Caco-2 (cell line): ENCODE measurements around the gene FAM131A. TPM values are rescaled to one million over a fixed set of nuclear protein-coding genes. Genes with fewer than 3 reads are reported as not detected.

Experiments
- BruUV-seq: library from RNA; stranded (reverse); fragments of 400-500 nt; replicated peaks from 2 replicates; lab custom pipeline; 2021; lab: Mats Ljungman, UMichigan
- CTCF ChIA-PET: fragments of 300-600 bp; sonication (Branson Sonifier 250); formaldehyde crosslinking; loops from one replicate; lab custom pipeline; 2022; ENCODE audit warnings: antibody characterized with exemption; lab: Charles Lee
- POLR2A ChIA-PET: fragments of 300-600 bp; sonication (Branson Sonifier 250); formaldehyde crosslinking; loops from one replicate; lab custom pipeline; 2022; ENCODE audit warnings: antibody characterized with exemption; lab: Charles Lee
- DNase-seq, 2 experiments: peaks; one replicate each; pipeline versions ENCODE4 v3.0.0 to v3.0.0-alpha.2; 2020 to 2022
- H3K27me3 ChIP-seq: replicated peaks from 2 replicates; pipeline ENCODE4 v1.6.0; 2011; ENCODE audit warnings: low read length; ENCODE audit not compliant: control insufficient read depth, insufficient read depth
- H3K36me3 ChIP-seq: 2 replicates; pipeline ENCODE4 v1.5.1; 2011; ENCODE audit warnings: low read length; ENCODE audit not compliant: control insufficient read depth, insufficient read depth
- H3K4me1 ChIP-seq: fragments of 250-450 bp; sonication (Bioruptor Pico); 2 replicates; pipeline ENCODE4 v1.5.1; 2020; ENCODE audit warnings: mild to moderate bottlenecking
- H3K4me3 ChIP-seq: 2 replicates; pipeline ENCODE4 v1.5.1; 2011; ENCODE audit warnings: low read depth, mild to moderate bottlenecking, control low read depth, low read length
- H3K9me3 ChIP-seq: fragments of 250-450 bp; sonication (Bioruptor Pico); 2 replicates; pipeline ENCODE4 v1.5.1; 2020; ENCODE audit warnings: mild to moderate bottlenecking, moderate library complexity
- H3K27ac Mint-ChIP-seq: one replicate; pipeline ENCODE4 v1.8.0; 2022; ENCODE audit warnings: mixed read lengths; ENCODE audit not compliant: unreplicated experiment
- H3K27me3 Mint-ChIP-seq: one replicate; pipeline ENCODE4 v1.8.0; 2022; ENCODE audit warnings: mixed read lengths; ENCODE audit not compliant: insufficient read depth, unreplicated experiment
- H3K36me3 Mint-ChIP-seq: one replicate; pipeline ENCODE4 v1.8.0; 2022; ENCODE audit warnings: mild to moderate bottlenecking, mixed read lengths; ENCODE audit not compliant: insufficient read depth, unreplicated experiment
- H3K4me1 Mint-ChIP-seq: one replicate; pipeline ENCODE4 v1.8.0; 2022; ENCODE audit warnings: low read depth, mixed read lengths; ENCODE audit not compliant: unreplicated experiment
- H3K4me3 Mint-ChIP-seq: one replicate; pipeline ENCODE4 v1.8.0; 2022; ENCODE audit warnings: mild to moderate bottlenecking, moderate library complexity, mixed read lengths; ENCODE audit not compliant: unreplicated experiment
- H3K9me3 Mint-ChIP-seq: one replicate; pipeline ENCODE4 v1.8.0; 2022; ENCODE audit warnings: mixed read lengths; ENCODE audit not compliant: unreplicated experiment
- CTCF ChIP-seq, 2 experiments: fragments of 200-600 bp in 1 of 2; IDR thresholded peaks; 1 replicate in 1 of 2; 2 replicates in 1 of 2; pipeline versions ENCODE4 v1.5.1 to v1.8.0; 2011 to 2022; ENCODE audit warnings: antibody characterized with exemption in 1 of 2, control low read depth in 1 of 2, inconsistent platforms in 1 of 2, low read depth in 1 of 2, low read length in 1 of 2, mild to moderate bottlenecking in 1 of 2, moderate library complexity in 1 of 2; ENCODE audit not compliant: insufficient read depth in 1 of 2, severe bottlenecking in 1 of 2, unreplicated experiment in 1 of 2
- intact Hi-C: fragments of 100-400 bp; cut with micrococcal nuclease; formaldehyde crosslinking; loops from one replicate; pipeline ENCODE4 v1.10.0; 2022; ENCODE audit not compliant: unreplicated experiment
- total RNA-seq: library from RNA; stranded (reverse); gene quantifications from 2 replicates; pipeline ENCODE4 v1.2.3, GENCODE V29; 2022

FAM131A gene
- total RNA-seq, 1 experiment from 2014 or later = 6.1 TPM

- TF ChIP-seq CTCF (IDR thresholded peaks at IDR 0.05; ENCODE audit: insufficient read depth in 1 of 2, low read depth in 1 of 2, low read length in 1 of 2, severe bottlenecking in 1 of 2, unreplicated experiment in 1 of 2) = no peak
- peaks cover 3% of the 10 kb centered on the region for H3K27me3 Mint-ChIP-seq
- no peaks in the 10 kb centered on the region for H3K4me1 ChIP-seq
- ChIA-PET POLR2A (interaction anchor here (0.6 kb wide), 2 partner anchors 18 to 26 kb away, joined by 3 to 4 read pairs; no protein-coding TSS in a partner anchor), CTCF (interaction anchor here (0.7 kb wide), 1 partner anchor 15 kb away, joined by 5 read pairs; no protein-coding TSS in a partner anchor)
- intact Hi-C loops = no loop called here
- no peak overlapping the region for H3K4me3 Mint-ChIP-seq
- H3K36me3 ChIP-seq = peaks cover 1% of the 10 kb centered on the region; the same call in 1 of the 2 replicates
- H3K27me3 ChIP-seq = no peaks in the 10 kb centered on the region; the same call in 1 of the 2 replicates
- no peaks in the 10 kb centered on the region for H3K36me3 Mint-ChIP-seq
- no peak for DNase-seq
- H3K4me1 Mint-ChIP-seq = no peaks in the 10 kb centered on the region
- no peaks in the 10 kb centered on the region for H3K9me3 ChIP-seq
- no TSS peak for BruUV-seq
- H3K27ac Mint-ChIP-seq = no peak overlapping the region
- no peak overlapping the region for H3K4me3 ChIP-seq
- H3K9me3 Mint-ChIP-seq = no peaks in the 10 kb centered on the region
Observed at GRCh38 chr3:184386047-184386806, 48.8 kb downstream of the FAM131A start.

GRCh38 chr3:184387174-184387714 lies 49.8 kb downstream of the FAM131A start:
- Mint-ChIP-seq H3K36me3 (no peaks in the 10 kb centered on the region), H3K27me3 (peaks cover 3% of the 10 kb centered on the region), H3K4me1 (no peaks in the 10 kb centered on the region), H3K27ac (no peak overlapping the region), H3K4me3 (no peak overlapping the region), H3K9me3 (no peaks in the 10 kb centered on the region)
- H3K36me3 ChIP-seq = peaks cover 1% of the 10 kb centered on the region; the same call in 1 of the 2 replicates
- no peak overlapping the region for H3K4me3 ChIP-seq
- no peaks in the 10 kb centered on the region for H3K9me3 ChIP-seq
- no peaks in the 10 kb centered on the region; the same call in 1 of the 2 replicates for H3K27me3 ChIP-seq
- ChIA-PET POLR2A (no interaction called here), CTCF (no interaction called here)
- no peaks in the 10 kb centered on the region for H3K4me1 ChIP-seq
- BruUV-seq = no TSS peak
- intact Hi-C loops = no loop called here
- no peak for TF ChIP-seq CTCF (IDR thresholded peaks at IDR 0.05; ENCODE audit: insufficient read depth in 1 of 2, low read depth in 1 of 2, low read length in 1 of 2, severe bottlenecking in 1 of 2, unreplicated experiment in 1 of 2)
- no peak for DNase-seq

- H3K27me3 ChIP-seq = no peaks in the 10 kb centered on the region; the same call in 1 of the 2 replicates
- ChIA-PET POLR2A (no interaction called here), CTCF (interaction anchor here (1.6 kb wide), 1 partner anchor 17 kb away, joined by 6 read pairs; no protein-coding TSS in a partner anchor)
- no peak overlapping the region for H3K4me3 Mint-ChIP-seq
- no peaks in the 10 kb centered on the region for H3K4me1 ChIP-seq
- H3K36me3 Mint-ChIP-seq = no peaks in the 10 kb centered on the region
- H3K9me3 Mint-ChIP-seq = no peaks in the 10 kb centered on the region
- H3K4me3 ChIP-seq = no peak overlapping the region
- peaks cover 1% of the 10 kb centered on the region; the same call in 1 of the 2 replicates for H3K36me3 ChIP-seq
- no peak overlapping the region for H3K27ac Mint-ChIP-seq
- no peak for DNase-seq
- intact Hi-C loops = no loop called here
- BruUV-seq = no TSS peak
- H3K4me1 Mint-ChIP-seq = no peaks in the 10 kb centered on the region
- H3K9me3 ChIP-seq = no peaks in the 10 kb centered on the region
- peaks cover 3% of the 10 kb centered on the region for H3K27me3 Mint-ChIP-seq
- no peak for TF ChIP-seq CTCF (IDR thresholded peaks at IDR 0.05; ENCODE audit: insufficient read depth in 1 of 2, low read depth in 1 of 2, low read length in 1 of 2, severe bottlenecking in 1 of 2, unreplicated experiment in 1 of 2)
Observed at GRCh38 chr3:184388164-184388935, 51.0 kb downstream of the FAM131A start.
